ENCODE results near the gene LAMB2. TPM values are rescaled to one million over a fixed set of nuclear protein-coding genes. Genes with fewer than 3 reads are reported as not detected.
A peak's percentile ranks its signal among the peaks of the same experiment; 100 is the strongest.

The LAMB2 gene
- not detected for polyA plus RNA-seq

DNA sequence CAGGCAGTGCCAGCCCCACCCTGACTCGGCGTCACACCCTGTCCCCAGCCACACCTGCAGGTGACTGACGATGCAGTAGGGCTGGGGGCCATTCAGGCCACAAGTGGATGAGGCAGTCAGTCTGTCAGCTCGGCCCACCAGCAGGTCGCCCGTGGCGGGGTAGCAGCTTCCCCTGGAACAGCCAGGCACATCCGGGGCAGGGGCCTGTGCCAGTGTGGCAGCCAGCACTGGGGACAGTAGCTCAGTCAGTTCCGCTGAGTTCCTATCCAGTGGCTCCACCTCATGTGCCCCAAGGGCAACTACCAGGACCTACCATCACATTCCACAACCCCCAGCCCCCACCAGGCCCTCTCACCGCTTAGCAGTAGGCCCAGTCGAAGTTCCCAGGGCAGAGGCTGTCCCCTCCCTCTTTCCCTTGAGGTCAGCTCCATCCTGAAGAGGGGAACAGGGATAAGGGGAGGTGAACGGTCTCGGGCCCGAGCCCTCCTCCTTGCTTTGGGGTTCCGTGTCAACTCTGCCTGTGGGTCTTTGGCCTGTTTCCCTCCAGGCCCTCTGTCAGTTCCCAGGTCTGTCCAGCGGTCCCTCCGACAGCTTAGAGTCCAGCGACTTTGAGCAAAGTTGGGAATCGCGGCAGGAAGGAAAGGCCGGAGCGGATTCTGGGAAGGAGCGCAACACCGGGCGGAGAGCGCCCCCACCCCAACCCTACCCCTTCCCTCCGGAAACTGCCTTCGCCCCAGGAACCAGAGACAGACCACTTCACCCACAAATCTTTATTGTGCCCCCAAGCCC, at the start of gene LAMB2:
Gene LAMB2, minus strand, starts transcription at position 614 of the 789 bp plus-strand sequence. Its CDS starts 183 bp downstream, at position 431.
- Mint-ChIP-seq H3K27ac (no peak within 1 kb of the TSS), H3K9me3 (no peaks in the 10 kb centered on the region), H3K4me1 (peaks cover 0 to 4% (median 1%) of the 10 kb centered on the region in 3 donors), H3K4me3 (peak within 1 kb of the TSS in 2 of 4 donors; percentile 12 to 58), H3K27me3 (peaks cover 25% of the 10 kb centered on the region), H3K36me3 (peaks cover 3% of the 10 kb centered on the region)

DNA sequence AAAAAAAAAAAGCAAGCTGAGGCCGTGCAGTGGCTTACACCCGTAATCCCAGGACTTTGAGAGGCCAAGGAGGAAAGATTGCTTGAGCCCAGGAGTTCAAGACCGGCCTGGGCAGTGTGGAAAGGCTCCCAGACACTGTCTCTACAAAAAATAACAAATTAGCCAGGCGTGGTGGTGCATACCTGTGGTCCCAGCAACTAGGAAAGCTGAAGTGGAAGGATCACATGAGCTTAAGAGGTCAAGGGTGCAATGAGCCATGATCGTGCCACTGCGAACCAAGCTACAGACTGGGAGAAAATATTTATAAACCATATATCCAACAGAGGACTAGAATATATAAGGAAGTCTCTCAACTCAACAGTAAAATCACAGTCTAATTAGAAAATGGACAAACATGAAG, 48.5 kb upstream of the LAMB2 start:
- H3K4me3 Mint-ChIP-seq: no peak overlapping the region
- no peaks in the 10 kb centered on the region for H3K36me3 Mint-ChIP-seq
- peaks cover 0 to 1% (median 0%) of the 10 kb centered on the region in 3 donors for H3K9me3 Mint-ChIP-seq
- H3K27ac Mint-ChIP-seq: no peak overlapping the region
- no peaks in the 10 kb centered on the region for H3K4me1 Mint-ChIP-seq
- H3K27me3 Mint-ChIP-seq: peaks cover 16% of the 10 kb centered on the region

DNA sequence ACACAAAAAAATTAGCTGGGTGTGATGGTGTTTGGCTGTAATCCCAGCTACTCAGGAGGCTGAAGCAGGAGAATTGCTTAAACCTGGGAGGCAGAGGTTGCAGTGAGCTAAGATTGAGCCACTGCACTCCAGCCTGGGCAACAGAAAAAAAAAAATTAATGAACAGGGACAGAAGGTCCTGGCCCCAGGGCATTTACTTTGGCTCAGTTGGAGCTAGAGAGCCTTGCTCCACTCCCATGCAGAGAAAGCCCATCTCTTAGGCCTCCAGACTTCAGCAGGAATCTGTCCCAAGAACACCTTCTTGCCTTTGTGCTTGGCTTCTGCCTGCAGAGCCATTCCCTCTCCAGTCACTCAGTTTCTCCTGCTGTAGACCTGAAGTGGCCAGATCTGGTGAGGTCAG, 47.3 kb upstream of the LAMB2 start:
- H3K4me1 Mint-ChIP-seq: no peaks in the 10 kb centered on the region
- peaks cover 0 to 1% (median 0%) of the 10 kb centered on the region in 3 donors for H3K9me3 Mint-ChIP-seq
- H3K27me3 Mint-ChIP-seq: peaks cover 16% of the 10 kb centered on the region
- H3K4me3 Mint-ChIP-seq: no peak overlapping the region
- no peak overlapping the region for H3K27ac Mint-ChIP-seq
- H3K36me3 Mint-ChIP-seq: no peaks in the 10 kb centered on the region

DNA sequence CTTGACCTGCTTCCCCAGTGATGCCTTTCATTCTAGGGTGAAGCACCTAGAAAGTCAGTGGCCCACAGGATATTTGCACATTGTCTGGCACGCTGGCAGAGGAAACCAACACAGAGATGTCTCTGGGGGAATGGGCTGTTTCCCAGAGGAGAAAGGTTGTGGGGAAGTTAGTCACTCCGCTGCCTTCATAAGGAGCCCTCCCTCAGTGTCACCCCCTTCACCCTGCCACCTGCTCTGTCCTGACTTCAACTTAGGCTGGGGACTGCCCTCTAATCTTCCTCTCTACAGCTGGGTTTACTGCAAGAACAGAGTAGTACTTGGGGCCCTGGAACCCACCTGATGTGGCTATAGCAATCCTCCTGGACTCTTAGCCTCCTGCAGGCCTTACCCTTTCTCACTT, 44.2 kb upstream of the LAMB2 start:
- peaks cover 0 to under 1% (median 0%) of the 10 kb centered on the region in 3 donors for H3K4me1 Mint-ChIP-seq

DNA sequence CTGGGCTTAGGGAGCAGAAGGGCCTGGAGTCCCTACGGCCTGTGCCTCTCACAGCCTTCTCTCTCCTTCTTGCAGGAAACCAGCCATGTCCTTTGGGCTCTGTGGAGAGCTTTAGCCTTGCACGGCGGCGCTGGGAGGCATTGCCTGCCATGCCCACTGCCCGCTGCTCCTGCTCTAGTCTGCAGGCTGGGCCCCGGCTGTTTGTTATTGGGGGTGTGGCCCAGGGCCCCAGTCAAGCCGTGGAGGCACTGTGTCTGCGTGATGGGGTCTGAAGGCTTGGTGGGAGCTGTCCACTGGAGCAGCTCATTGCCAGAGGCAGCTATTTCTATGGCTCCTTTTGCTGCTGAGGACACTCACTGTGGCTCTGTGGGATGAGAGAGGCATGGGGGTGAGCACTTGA, 42.7 kb upstream of the LAMB2 start:
- H3K9me3 Mint-ChIP-seq: no peaks in the 10 kb centered on the region
- peaks cover 2 to 6% (median 5%) of the 10 kb centered on the region in 3 donors for H3K4me1 Mint-ChIP-seq
- H3K27me3 Mint-ChIP-seq: peaks cover 17% of the 10 kb centered on the region
- H3K36me3 Mint-ChIP-seq: no peaks in the 10 kb centered on the region
- peak overlapping the region in 1 of 4 donors; percentile 23 for H3K4me3 Mint-ChIP-seq
- H3K27ac Mint-ChIP-seq: no peak overlapping the region

More for the DNA sequence above, 44.2 kb upstream of the LAMB2 start:
- Mint-ChIP-seq H3K9me3 (no peaks in the 10 kb centered on the region), H3K4me3 (no peak overlapping the region), H3K27ac (no peak overlapping the region), H3K36me3 (no peaks in the 10 kb centered on the region), H3K27me3 (peaks cover 16% of the 10 kb centered on the region)

DNA sequence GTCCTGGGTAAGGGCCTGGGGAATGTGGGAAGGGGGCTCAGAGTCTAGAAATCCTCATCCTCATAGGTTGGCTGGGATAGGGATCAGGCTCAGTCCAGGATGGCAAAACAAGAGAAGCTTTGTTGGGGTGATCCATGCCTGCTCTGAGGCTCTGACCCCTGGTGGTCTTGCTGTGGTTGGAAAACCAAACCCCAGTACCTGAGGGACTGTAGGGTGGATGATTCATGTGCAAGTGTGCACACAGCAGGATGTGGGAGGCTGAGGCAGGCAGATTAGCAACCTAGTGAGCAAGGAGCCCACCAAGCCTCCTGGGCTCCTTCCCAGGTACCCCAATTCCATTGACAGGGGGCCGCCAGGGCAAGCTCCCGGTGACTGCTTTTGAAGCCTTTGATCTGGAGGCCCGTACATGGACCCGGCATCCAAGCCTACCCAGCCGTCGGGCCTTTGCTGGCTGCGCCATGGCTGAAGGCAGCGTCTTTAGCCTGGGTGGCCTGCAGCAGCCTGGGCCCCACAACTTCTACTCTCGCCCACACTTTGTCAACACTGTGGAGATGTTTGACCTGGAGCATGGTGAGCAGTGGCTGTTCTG, 41.6 kb upstream of the LAMB2 start:
- Mint-ChIP-seq H3K27me3 (peaks cover 16% of the 10 kb centered on the region), H3K4me1 (peaks cover 2 to 8% (median 5%) of the 10 kb centered on the region in 3 donors), H3K4me3 (no peak overlapping the region), H3K9me3 (no peaks in the 10 kb centered on the region), H3K27ac (no peak overlapping the region), H3K36me3 (peaks cover 2% of the 10 kb centered on the region)

DNA sequence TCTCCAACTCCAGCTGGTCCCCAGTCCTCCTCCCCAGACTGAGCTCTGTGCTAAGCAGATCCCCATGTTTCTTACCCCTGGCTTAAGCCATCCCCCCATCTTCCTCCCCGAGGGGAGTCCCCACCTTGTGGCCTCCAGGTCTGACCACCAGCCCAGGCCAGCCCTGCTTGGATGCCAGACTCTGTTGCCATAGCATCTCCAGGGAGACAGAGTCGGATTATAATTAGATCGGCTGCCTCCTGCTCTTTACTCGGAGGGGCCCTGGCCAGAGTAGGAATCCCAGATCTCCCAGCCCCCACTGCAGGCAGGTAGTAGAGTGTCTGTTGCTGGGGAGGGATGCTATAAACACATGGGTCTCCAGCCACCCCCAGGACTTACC, 40.9 kb upstream of the LAMB2 start:
- peaks cover 2 to 8% (median 5%) of the 10 kb centered on the region in 3 donors for H3K4me1 Mint-ChIP-seq
- H3K27ac Mint-ChIP-seq: no peak overlapping the region
- H3K9me3 Mint-ChIP-seq: no peaks in the 10 kb centered on the region
- H3K36me3 Mint-ChIP-seq: peaks cover 3% of the 10 kb centered on the region
- H3K4me3 Mint-ChIP-seq: no peak overlapping the region
- peaks cover 13% of the 10 kb centered on the region for H3K27me3 Mint-ChIP-seq

DNA sequence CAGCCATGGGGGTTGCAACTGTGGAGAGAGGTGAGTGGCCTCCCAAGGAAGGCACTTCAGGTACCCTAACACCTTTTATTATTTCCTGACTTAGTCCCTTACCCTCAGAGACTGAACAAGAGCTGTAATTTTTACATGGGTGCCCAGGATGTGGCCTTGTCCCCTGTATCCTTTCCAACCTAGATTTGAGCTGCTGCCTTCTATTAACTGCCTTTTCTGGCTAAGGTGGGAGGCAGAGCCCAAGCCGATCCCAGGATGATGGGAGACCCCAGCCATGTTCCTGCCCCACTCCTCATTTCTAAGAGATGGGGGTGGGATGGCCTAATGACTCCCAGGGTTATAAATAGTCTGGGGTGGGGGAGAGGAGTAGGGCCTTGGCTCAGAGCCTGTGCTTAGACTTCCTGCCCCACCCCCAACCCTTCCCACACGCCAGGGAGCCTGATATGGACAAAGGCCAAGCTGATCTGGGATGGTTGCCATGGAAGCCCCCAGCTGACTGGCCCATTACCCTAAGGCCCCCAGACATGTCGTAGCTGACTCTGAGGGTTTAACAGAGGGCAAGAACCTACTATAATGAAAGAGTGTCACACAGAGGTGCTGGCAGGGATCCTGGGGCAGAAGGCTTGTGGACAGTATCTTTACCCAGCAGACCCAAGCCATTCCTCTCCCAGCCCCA, 40.4 kb upstream of the LAMB2 start:
- Mint-ChIP-seq H3K27me3 (peaks cover 12% of the 10 kb centered on the region), H3K4me1 (peaks cover 2 to 8% (median 5%) of the 10 kb centered on the region in 3 donors), H3K36me3 (peaks cover 4% of the 10 kb centered on the region), H3K4me3 (no peak overlapping the region), H3K9me3 (no peaks in the 10 kb centered on the region), H3K27ac (no peak overlapping the region)

DNA sequence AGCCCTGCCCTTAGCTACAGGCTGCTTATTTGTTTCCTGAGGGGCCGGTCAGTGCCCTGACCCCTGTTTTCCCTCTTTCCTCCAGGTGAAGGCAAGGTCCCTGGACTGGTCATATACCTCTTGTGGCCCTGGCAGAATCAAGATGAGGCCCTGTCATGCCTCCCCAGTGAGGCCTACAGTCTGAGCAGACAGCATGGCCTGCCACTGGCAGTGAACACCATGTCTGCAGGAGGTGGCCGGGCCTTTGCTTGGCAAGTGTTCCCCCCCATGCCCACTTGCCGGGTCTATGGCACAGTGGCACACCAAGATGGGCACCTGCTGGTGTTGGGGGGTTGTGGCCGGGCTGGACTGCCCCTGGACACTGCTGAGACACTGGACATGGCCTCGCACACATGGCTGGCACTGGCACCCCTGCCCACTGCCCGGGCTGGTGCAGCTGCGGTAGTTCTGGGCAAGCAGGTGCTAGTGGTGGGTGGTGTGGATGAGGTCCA, 39.7 kb upstream of the LAMB2 start:
- H3K4me1 Mint-ChIP-seq: peaks cover 2 to 8% (median 5%) of the 10 kb centered on the region in 3 donors
- peaks cover 4% of the 10 kb centered on the region for H3K36me3 Mint-ChIP-seq
- H3K9me3 Mint-ChIP-seq: no peaks in the 10 kb centered on the region
- H3K4me3 Mint-ChIP-seq: peak overlapping the region in 2 of 4 donors; percentile 39 to 40
- no peak overlapping the region for H3K27ac Mint-ChIP-seq
- peaks cover 5% of the 10 kb centered on the region for H3K27me3 Mint-ChIP-seq

DNA sequence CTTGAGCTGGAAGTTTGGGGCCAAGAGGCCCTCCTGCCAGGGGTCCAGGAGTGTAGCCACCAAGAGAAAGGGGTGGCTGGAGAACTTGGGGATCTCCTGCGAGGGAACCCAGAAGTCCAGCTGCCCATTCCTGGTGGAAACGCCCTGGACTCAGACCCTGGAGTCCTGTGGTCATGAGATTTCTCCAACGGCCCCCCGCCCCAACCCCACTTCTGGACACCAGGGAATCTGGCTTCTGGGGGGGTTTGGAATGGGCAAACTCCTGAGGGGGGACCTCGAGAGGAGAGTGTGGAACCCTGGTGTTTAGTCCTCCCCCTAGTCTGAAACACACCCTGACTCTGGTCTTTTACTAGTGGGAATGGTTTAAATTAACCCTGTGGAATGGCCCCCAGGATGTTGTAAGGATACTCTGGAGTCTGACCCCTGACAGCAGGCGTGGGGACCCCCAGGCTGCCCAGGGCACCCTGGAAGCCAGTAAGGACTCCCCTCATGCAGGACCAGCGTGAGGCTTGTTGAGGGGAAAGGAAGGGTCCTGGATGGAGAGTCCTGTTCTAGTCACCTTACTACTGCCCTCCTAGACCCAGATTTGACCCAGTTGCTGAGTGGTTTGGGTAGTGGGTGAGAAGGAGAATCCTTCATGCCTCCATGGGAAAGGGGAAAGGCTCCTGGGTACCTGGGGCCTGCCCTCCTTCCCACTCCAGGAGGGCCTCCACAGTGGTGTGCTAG, 39.1 kb upstream of the LAMB2 start:
- Mint-ChIP-seq H3K36me3 (peaks cover 4% of the 10 kb centered on the region), H3K9me3 (no peaks in the 10 kb centered on the region), H3K27ac (no peak overlapping the region)

DNA sequence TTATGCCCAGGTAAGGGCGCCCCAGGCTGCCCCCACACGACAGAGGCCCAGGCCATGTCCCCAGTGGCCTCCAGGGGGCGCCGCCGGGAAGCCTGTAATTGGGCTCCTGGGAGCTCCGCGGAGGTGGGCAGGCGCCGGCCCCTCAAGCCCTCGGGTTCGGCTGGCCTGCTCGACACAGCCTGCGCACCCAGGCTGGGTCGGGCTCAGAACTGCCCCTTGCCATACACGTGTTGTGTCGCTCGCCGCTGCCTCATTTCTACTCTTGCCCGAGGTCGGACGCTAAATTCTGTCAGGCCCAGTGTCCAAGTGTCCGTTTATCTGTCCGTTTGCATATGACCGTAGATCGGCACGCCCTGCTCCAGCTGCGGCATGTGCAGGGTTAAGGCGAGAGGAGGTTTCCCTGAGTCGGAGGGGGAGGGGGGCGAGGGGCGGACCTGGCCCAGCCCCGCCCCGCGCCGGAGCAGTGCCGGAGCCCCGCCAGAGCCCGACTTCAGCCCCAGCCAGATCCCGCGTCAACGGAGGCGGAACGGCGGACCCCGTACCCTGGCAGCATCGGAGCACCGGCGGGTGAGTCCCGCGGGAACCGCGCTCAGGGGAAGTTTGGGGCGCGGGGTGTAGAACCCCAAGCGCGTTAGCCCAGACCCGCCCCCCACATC, 38.4 kb upstream of the LAMB2 start, which contains the start of gene KLHDC8B:
Gene KLHDC8B, plus strand, starts transcription at position 480 of the 656 bp plus-strand sequence. CDS start 1,172 bp downstream, outside the sequence.
- Mint-ChIP-seq H3K36me3 (peaks cover 4% of the 10 kb centered on the region), H3K27me3 (peaks cover 5% of the 10 kb centered on the region), H3K4me1 (peaks cover 3 to 8% (median 5%) of the 10 kb centered on the region in 3 donors), H3K4me3 (peak within 1 kb of the TSS; percentile 79 to 91 (median 81)), H3K27ac (peak within 1 kb of the TSS in 2 of 3 donors; percentile 25 to 94), H3K9me3 (no peaks in the 10 kb centered on the region)

More for the DNA sequence above, 39.1 kb upstream of the LAMB2 start:
- Mint-ChIP-seq H3K27me3 (peaks cover 5% of the 10 kb centered on the region), H3K4me3 (peak overlapping the region in 3 of 4 donors; percentile 40 to 79 (median 45)), H3K4me1 (peaks cover 2 to 8% (median 5%) of the 10 kb centered on the region in 3 donors)

DNA sequence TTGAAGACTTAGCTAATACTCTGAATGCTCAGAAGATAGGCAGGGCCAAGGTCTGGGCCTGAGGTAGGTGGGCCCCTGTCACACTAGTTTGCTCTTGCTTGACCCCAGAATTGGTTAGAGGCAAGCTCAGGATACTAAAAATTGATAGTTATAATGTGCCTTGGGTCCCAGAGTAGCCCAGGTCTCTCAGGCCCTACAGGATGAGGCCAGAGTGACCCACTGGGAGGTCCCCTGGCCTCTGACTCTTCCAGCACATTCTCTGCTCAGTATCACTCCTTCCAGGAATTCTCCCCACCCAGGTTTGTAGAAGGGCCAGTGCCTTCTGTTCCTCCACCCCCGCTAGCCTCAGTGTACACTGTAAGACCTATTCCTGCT, 37.9 kb upstream of the LAMB2 start:
- H3K27me3 Mint-ChIP-seq: peaks cover 5% of the 10 kb centered on the region

DNA sequence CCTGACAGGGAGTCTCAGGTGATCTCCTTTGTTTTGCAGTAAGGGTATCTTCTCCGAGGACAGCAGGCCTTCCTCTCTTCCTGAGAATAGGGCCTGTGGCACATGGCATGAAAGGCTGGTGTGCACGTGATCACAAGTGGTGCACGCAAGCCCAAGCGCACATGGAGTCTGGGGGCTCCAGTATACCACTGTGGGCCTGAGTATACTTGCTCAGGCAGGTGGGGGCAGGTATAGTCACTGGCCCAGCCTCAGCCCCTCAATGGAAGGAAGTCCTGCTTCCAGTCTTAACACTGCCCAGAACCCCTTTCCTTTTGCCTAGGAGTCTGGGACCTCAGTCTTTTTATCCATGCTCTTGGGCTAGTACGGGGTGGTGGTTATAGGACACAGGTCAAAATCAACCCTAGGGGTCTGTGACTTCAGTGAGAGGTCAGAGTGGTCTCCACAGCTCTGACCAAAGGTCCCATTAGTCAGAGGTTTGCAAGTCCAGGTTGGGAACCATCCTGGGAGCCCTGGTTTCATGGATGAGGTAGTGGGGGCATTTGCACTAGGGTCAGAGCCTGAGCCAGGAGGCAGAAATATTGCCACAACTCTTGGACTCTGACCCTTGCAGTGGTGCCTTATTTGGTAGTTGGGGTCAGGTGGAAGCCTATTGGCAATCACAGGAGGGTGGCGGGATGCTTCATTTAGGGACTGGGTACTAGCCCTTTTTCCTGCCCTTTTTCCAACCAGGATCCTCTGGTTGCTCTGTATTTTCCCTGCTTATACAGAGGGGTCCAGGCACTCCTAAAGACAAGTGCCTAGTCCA, 34.1 kb upstream of the LAMB2 start:
- peak overlapping the region; percentile 68 to 98 (median 90) for H3K27ac Mint-ChIP-seq
- H3K9me3 Mint-ChIP-seq: no peaks in the 10 kb centered on the region
- peaks cover 5% of the 10 kb centered on the region for H3K27me3 Mint-ChIP-seq
- peaks cover 4% of the 10 kb centered on the region for H3K36me3 Mint-ChIP-seq
- peaks cover 14 to 22% (median 18%) of the 10 kb centered on the region in 3 donors for H3K4me1 Mint-ChIP-seq
- peak overlapping the region; percentile 85 to 94 (median 90) for H3K4me3 Mint-ChIP-seq

More for the DNA sequence above, 37.9 kb upstream of the LAMB2 start:
- peak overlapping the region in 3 of 4 donors; percentile 81 to 91 (median 81) for H3K4me3 Mint-ChIP-seq
- H3K36me3 Mint-ChIP-seq: peaks cover 4% of the 10 kb centered on the region
- peaks cover 5 to 10% (median 5%) of the 10 kb centered on the region in 3 donors for H3K4me1 Mint-ChIP-seq
- peak overlapping the region in 2 of 3 donors; percentile 25 to 94 for H3K27ac Mint-ChIP-seq
- H3K9me3 Mint-ChIP-seq: no peaks in the 10 kb centered on the region
